Measurements from ENCODE around the gene ING4.

ING4 gene

DNA sequence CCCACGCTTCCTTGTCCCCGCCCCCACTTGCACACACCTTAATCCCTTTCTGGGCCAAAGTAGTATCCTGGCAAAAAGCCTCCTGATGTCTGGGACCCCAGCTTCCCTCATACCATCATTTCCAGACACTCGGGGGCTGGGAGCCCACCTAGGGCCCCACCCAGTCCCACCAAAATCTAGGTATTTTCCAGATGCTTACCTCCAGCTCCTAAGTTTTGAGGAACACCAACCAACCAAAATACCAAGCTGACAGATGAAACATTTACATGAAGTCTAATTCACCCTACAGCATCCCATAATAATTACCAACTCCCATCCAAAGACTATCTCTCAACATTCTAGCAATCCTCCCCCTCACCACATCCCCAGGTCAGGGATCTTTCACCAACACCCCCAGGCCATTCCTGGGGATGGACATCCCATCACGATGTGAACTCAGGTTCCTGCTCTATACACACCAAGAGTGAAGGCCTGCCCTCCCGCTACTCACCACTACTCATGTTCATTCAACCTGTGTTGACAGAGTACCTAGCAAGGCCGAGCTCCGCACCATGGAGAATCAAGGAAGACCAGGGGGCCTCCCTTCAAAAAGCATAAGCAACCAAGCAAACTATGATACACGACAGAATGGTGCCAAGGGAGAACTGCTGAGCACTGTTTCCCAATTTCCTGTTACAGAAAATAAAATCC is 54.2 kb downstream of the ING4 start:
- peak in 2 of 56 donors; percentile 14 to 26 for DNase-seq

DNA sequence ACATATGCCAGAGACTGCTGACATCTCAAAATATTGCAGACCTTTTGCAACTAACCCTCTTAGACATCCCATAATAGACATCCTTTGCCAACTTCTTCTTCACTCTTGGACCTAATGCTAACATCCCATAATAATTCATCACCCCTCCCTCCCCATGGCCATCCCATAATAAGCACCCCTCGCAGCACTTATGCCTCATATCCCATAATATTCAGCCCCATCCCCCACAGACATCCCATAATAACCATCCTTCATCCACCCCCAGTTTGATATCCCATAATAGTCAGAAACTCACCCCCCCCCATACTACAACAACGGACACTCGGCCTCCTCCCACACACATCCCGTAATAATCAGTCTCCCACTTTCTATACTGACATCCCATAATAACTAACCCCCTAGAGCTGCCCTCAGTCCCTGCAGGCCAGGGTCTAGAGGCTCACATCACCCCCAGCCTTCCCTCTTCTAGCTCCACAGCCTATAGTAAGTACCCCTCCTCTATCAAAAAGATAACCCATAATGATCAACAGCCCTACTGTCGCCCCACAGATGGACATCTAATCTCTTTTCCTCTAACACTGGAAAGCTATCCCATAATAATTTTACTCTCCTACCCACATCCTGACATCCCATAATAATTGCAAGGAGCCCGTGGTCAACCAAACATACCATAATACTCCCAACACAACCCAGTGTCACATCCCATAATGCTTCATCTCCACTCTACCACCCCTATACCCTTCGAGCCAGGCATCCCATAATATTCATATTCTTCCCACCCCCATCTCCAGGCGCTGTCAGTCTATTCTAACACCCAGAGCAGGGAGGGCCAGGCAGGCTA is 54.9 kb downstream of the ING4 start:
- DNase-seq: peak in 36 of 56 donors; percentile 19 to 87 (median 64)

DNA sequence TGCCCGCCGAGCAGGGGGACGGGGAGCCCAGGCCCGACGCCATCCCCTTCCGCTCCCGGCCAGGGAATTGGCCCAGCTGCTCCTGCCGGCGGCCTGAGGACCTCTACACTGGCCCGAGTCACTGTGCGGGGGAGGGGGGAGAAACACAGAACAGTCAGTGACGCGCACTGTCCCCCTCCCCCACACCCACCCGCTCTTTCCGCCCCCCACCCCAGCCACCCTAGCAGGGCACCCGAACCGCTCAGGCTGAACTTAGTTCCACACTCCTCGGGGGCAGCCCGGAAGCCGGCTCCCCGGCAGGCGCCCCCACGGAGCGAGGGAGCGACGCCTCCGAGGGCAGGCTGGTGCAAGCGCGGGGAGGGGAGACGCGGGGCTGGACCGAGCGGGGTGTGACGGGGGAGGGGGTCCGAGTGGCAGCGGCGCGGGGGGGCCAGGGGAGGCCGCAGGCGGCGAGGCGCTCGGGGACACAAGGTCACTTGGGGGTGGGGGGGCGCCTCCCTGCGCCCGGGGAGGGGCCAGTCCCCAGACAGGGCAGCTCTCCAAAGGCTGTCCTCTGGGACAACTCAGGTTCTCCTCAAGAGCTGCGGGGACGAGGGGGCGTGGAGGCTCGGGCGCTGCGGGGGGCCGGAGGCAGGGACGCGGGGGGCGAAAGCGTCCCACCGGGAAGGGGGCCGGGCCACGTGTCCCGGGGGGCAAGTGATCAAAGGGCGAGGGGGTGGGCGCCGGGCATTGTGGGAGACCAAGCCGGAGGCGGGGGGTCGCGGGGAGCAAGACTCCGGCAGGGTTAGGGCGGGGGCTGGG is 56.4 kb downstream of the ING4 start:
- peak in 46 of 56 donors; percentile 19 to 78 (median 61) for DNase-seq

DNA sequence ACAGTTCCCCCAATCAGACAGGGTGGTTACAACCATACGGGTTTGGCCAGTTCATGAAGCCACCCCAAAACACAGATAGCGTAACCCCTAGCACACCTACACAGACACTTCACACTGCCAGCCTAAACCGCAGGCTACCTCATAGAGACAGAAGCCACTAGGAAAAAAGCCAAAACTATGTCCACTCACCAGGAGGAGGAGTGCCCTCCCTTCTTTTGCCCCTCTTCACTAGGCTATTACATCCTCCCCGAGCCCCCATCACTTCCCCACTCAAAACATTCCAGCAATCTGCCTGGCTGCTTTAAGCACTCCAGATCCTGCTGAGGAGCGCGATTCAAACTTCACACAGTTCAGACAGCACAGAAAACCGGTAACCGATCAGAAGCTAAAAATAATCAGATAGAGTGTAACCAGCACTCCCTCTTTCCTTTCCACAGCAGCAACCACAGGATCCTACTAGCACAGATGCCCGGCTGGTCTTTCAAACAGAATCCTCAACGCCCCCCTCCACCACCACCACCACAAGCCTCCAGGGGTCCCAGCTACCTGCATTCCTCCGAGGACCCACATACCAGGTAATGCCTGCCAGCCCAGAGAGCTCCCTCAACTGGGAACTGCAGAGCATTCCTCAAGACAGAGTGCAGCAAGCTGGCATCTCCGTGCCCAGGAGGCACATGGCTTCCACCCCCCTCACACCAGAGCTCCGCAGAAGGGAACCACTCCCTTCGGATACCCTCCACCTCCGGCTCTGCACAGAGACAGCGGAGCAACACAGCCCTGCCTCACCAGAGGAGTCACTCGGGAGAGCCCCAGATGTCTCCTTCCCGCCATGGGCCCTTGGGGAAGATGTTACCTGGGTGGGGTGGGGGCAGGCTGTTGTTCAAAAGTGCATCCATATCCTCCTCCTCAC is 57.2 kb downstream of the ING4 start:
- peak in 33 of 56 donors; percentile 24 to 78 (median 60) for DNase-seq

DNA sequence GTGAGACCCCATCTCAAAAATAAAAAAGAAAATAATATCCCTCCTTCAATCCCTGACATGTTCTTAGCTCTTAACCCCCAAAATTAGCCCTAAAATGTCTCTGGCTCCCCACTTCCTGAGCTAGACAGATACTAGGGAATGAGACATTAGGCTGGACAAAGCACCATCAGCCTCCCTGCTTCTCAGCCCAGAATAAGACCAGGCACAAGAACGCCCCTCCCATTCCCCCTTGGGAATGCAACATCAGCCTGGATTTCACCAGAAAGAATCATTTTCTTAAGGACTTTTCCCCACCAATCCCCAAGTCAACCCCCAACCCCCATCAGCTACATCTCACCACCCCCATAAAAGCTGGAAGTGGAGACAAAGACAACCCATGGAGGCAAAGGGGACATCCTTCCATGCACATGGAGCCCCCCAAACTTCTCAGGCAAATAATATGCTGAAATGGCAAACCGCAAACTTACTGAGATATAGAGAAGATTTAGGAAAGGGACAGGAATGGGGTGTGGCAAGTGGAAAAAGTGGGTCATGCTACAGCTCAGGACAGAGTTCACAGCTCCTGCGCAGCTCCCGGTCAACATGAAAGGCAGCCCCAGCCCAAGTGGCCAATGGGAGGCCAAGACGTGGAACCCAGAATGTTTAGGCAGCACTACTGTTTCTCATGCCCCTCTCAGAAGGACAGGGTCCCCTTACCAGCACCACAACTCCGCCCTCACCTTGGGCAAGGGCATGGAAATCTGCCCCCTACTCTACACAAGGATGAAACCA is 58.5 kb downstream of the ING4 start:
- DNase-seq: no peak

DNA sequence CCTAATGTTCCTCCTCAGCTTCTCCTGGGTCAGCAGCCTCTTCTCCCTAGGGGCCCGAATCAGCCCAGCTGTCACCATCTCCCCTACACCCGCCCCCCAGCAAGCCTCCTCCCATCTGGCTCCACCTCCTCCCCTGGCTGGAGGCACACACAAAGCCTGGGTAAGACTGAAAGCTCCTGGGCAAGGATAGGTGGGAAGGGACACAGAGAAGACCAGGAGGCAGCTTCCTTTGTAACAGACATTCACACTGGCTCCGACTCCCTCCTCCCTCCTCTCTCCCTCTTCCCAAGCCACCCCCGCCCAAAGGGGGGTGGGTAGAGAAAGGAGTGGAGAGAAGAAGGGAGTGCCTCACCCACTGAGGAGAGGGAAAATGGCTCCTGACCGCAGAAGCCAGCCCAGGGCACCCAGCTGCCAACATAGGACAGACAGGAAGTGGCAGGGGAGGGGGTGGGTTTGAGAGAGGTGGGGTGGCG is 59.8 kb downstream of the ING4 start:
- peak in 9 of 56 donors; percentile 17 to 42 (median 29) for DNase-seq

DNA sequence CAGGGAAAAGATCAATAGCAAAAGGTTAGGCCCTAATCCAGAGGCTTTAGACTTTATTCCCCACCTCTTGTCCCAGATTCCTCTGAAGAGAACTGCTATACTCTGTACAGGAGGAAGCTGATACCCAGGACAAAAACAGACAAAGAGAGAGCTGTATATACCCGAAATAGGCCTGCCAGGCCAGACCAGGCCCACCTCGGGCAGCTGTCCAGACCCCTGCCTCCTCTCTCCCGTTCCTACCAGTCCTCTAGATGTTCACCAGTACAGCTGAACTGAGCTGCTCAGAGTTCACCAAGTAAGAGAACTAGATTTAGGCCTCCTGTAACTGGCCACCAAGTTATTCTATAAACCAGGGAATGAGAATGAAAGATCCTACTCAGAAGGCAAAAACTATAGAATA is 60.4 kb downstream of the ING4 start:
- DNase-seq: no peak
